GM12878 (cell line): ENCODE measurements around the gene DIP2B. TPM values are rescaled to one million over a fixed set of nuclear protein-coding genes. Genes with fewer than 3 reads are reported as not detected.

ENCODE experiments used
- ATAC-seq: fragments of 200-7000 bp; cut with Tn5 transposase; 3 replicates; pipeline ENCODE4 v1.9.1; 2020; ENCODE audit warnings: mild to moderate bottlenecking, moderate library complexity
- BruUV-seq: library from RNA; stranded (reverse); fragments of 400-500 nt; replicated peaks from 2 replicates; lab custom pipeline; 2021; lab: Mats Ljungman, UMichigan
- CTCF ChIA-PET: fragments of 300-600 bp; sonication (Branson Sonifier 250); formaldehyde crosslinking; extraction: SDS; loops from one replicate; lab custom pipeline; 2021; ENCODE audit warnings: inconsistent platforms; lab: Yijun Ruan, JAX
- POLR2A ChIA-PET: fragments of 350-600 bp; formaldehyde crosslinking; extraction: SDS; loops from one replicate; lab custom pipeline; 2021; ENCODE audit warnings: inconsistent platforms; lab: Charles Lee
- RAD21 ChIA-PET: fragments of 300-600 bp; sonication (Branson Sonifier 250); formaldehyde crosslinking; loops from one replicate; lab custom pipeline; 2023; ENCODE audit warnings: antibody characterized with exemption; ENCODE audit not compliant: unreplicated experiment; lab: Charles Lee
- SMC1A ChIA-PET: fragments of 300-600 bp; sonication (Branson Sonifier 250); formaldehyde crosslinking; loops from one replicate; lab custom pipeline; 2023; ENCODE audit not compliant: unreplicated experiment, uncharacterized antibody; lab: Charles Lee
- DNase-seq: peaks from one replicate; pipeline ENCODE4 v3.0.0-alpha.2; 2011; ENCODE audit warnings: low read depth, low spot score
- FAIRE-seq: peaks from 3 replicates; lab custom pipeline; 2011; peaks lifted over from hg19 to GRCh38; lab: Jason Lieb, UNC
- H2AFZ ChIP-seq: 2 replicates; pipeline ENCODE4 v1.6.0; 2011; ENCODE audit warnings: low read depth, low read length, control low read depth; ENCODE audit not compliant: control insufficient read depth
- H3K27ac ChIP-seq: 2 replicates; pipeline ENCODE4 v1.5.1; 2011; ENCODE audit warnings: control low read depth; ENCODE audit not compliant: control insufficient read depth, insufficient read depth
- H3K27me3 ChIP-seq, 2 experiments: replicated peaks in 1 of 2; 2 replicates each; pipeline versions ENCODE4 v1.6.0 to v1.6.1; 2011; ENCODE audit warnings: low read length in 1 of 2; ENCODE audit not compliant: control insufficient read depth in 2 of 2, insufficient read depth in 2 of 2
- H3K36me3 ChIP-seq, 2 experiments: 2 replicates each; pipeline ENCODE4 v1.5.1; 2011; ENCODE audit warnings: low read length in 1 of 2; ENCODE audit not compliant: control insufficient read depth in 2 of 2, insufficient read depth in 2 of 2
- H3K4me1 ChIP-seq: 2 replicates; pipeline ENCODE4 v1.6.1; 2011; ENCODE audit warnings: mild to moderate bottlenecking, low read length, moderate library complexity, mixed read lengths; ENCODE audit not compliant: control insufficient read depth, insufficient read depth
- H3K4me2 ChIP-seq: 2 replicates; pipeline ENCODE4 v1.6.0; 2011; ENCODE audit warnings: control low read depth; ENCODE audit not compliant: control insufficient read depth, insufficient read depth
- H3K4me3 ChIP-seq: fragments of 200-600 bp; sonication (generic); 2 replicates; pipeline ENCODE4 v1.5.1; 2016
- H3K79me2 ChIP-seq: 2 replicates; pipeline ENCODE4 v1.6.0; 2011; ENCODE audit warnings: low read length; ENCODE audit not compliant: control insufficient read depth, insufficient read depth
- H3K9ac ChIP-seq: 2 replicates; pipeline ENCODE4 v1.8.0; 2011; ENCODE audit warnings: low read length, control low read depth, mixed read lengths; ENCODE audit not compliant: control insufficient read depth, insufficient read depth
- H3K9me3 ChIP-seq: replicated peaks from 3 replicates; pipeline ENCODE4 v1.5.1; 2011; ENCODE audit warnings: mild to moderate bottlenecking, low read length; ENCODE audit not compliant: control insufficient read depth, insufficient read depth
- H4K20me1 ChIP-seq: 2 replicates; pipeline ENCODE4 v1.6.0; 2011; ENCODE audit not compliant: control insufficient read depth, insufficient read depth
- BCL11A ChIP-seq: IDR thresholded peaks from 2 replicates; pipeline ENCODE4 v1.6.1; 2011; ENCODE audit warnings: low read depth, low read length
- CBX5 ChIP-seq: sonication (generic); IDR thresholded peaks from 2 replicates; pipeline ENCODE4 v1.6.1; 2016; ENCODE audit warnings: low read depth, moderate library complexity, mild to moderate bottlenecking, inconsistent platforms
- CEBPB ChIP-seq, 2 experiments: fragments of 150-350 bp in 1 of 2; IDR thresholded peaks; 2 replicates each; pipeline ENCODE4 v1.6.1; 2012 to 2014; ENCODE audit warnings: low read depth in 2 of 2, low read length in 2 of 2, borderline replicate concordance in 1 of 2, inconsistent platforms in 1 of 2
- EED ChIP-seq: sonication (generic); IDR thresholded peaks from 2 replicates; pipeline ENCODE4 v1.6.1; 2016; ENCODE audit warnings: antibody characterized with exemption, low read depth
- EGR1 ChIP-seq, 2 experiments: IDR thresholded peaks; 1 replicate in 1 of 2; 2 replicates in 1 of 2; pipeline ENCODE4 v1.6.1; 2011 to 2012; ENCODE audit warnings: low read depth in 2 of 2, low read length in 2 of 2, borderline replicate concordance in 1 of 2, mild to moderate bottlenecking in 1 of 2, moderate library complexity in 1 of 2
- HCFC1 ChIP-seq: fragments of 150-350 bp; IDR thresholded peaks from 2 replicates; pipeline ENCODE4 v1.6.1; 2014; ENCODE audit warnings: low read length
- NR2C2 ChIP-seq: IDR thresholded peaks from 2 replicates; pipeline ENCODE4 v1.6.1; 2011; ENCODE audit warnings: borderline replicate concordance, low read depth; ENCODE audit not compliant: control insufficient read depth, insufficient read length
- PML ChIP-seq: IDR thresholded peaks from 2 replicates; pipeline ENCODE4 v1.6.1; 2012; ENCODE audit warnings: low read length, inconsistent platforms
- POLR2A ChIP-seq: IDR thresholded peaks from 2 replicates; pipeline ENCODE4 v1.6.1; 2011; ENCODE audit warnings: low read depth, mild to moderate bottlenecking, low read length
- SKIL ChIP-seq: fragments of 450-650 bp; IDR thresholded peaks from 2 replicates; pipeline ENCODE4 v1.6.1; 2017; ENCODE audit warnings: mild to moderate bottlenecking, low read depth, inconsistent platforms; ENCODE audit not compliant: poor library complexity, severe bottlenecking
- SMARCA5 ChIP-seq: fragments of 450-650 bp; IDR thresholded peaks from 2 replicates; pipeline ENCODE4 v1.6.1; 2017; ENCODE audit warnings: mild to moderate bottlenecking
- STAT3 ChIP-seq: IDR thresholded peaks from 2 replicates; pipeline ENCODE4 v1.6.1; 2011; ENCODE audit warnings: low read depth, low read length, improper control_type of control experiment
- SUZ12 ChIP-seq: fragments of 200-600 bp; sonication (generic); IDR thresholded peaks from one replicate; pipeline ENCODE4 v1.6.1; 2018; ENCODE audit warnings: antibody characterized with exemption, mild to moderate bottlenecking; ENCODE audit not compliant: unreplicated experiment
- TCF12 ChIP-seq: IDR thresholded peaks from 2 replicates; pipeline ENCODE4 v1.6.1; 2011; ENCODE audit warnings: low read depth, mild to moderate bottlenecking, low read length
- USF1 ChIP-seq: IDR thresholded peaks from 2 replicates; pipeline ENCODE4 v1.6.1; 2011; ENCODE audit warnings: borderline replicate concordance, low read depth, mild to moderate bottlenecking, moderate library complexity, mixed read lengths, low read length; ENCODE audit not compliant: insufficient read depth; ENCODE audit errors: extremely low read length
- ZNF24 ChIP-seq: fragments of 450-650 bp; IDR thresholded peaks from 2 replicates; pipeline ENCODE4 v1.6.1; 2017; ENCODE audit warnings: antibody characterized with exemption, mild to moderate bottlenecking
- ZNF592 ChIP-seq: fragments of 450-650 bp; IDR thresholded peaks from 2 replicates; pipeline ENCODE4 v1.6.1; 2017; ENCODE audit warnings: mild to moderate bottlenecking, moderate library complexity
- ZZZ3 ChIP-seq: IDR thresholded peaks from 2 replicates; pipeline ENCODE4 v1.6.1; 2011; ENCODE audit warnings: low read depth; ENCODE audit not compliant: control insufficient read depth, insufficient read length
- WGBS: methylation state at CpG from one replicate; pipeline ENCODE4 v1.1.6; 2016; ENCODE audit warnings: low lambda C conversion rate; ENCODE audit not compliant: insufficient replicate concordance, insufficient coverage; ENCODE audit errors: missing lambda C conversion rate; 5-methylcytosine and 5-hydroxymethylcytosine counted together
- in situ Hi-C: fragments of 300-500 bp; cut with MboI; formaldehyde crosslinking; loops from 9 replicates; pipeline ENCODE4 v1.14.3; 2018; ENCODE audit warnings: mixed read lengths
- intact Hi-C: fragments of 100-400 bp; cut with micrococcal nuclease; formaldehyde crosslinking; loops from one replicate; pipeline ENCODE4 v1.14.2; 2022; ENCODE audit not compliant: unreplicated experiment
- polyA plus RNA-seq, 11 experiments: library from polyadenylated mRNA; depleted of rRNA in 4 of 11; unstranded in 6 of 11; stranded (reverse) in 5 of 11; fragments of >200 nt; fragmentation: Nextera tagmentation in 4 of 11; fragmentation: Illumina TruSeq in 1 of 11; extraction: Ambion mirVana in 4 of 11; extraction: Trizol in 1 of 11; gene quantifications; 1 replicate in 1 of 11; 2 replicates in 10 of 11; pipeline versions ENCODE4 v1.2.1 to v1.2.3, GENCODE V29; 2011 to 2016; ENCODE audit warnings: inconsistent platforms in 2 of 11, missing spikeins in 2 of 11, low read depth in 1 of 11
- total RNA-seq, 4 experiments: library from RNA; depleted of rRNA in 3 of 4; stranded (reverse); fragments of >200 nt in 3 of 4; fragmentation: Illumina TruSeq in 1 of 4; extraction: Trizol in 1 of 4; gene quantifications; 2 replicates each; pipeline versions ENCODE4 v1.2.1 to v1.2.3, GENCODE V29; 2013 to 2021

Gene DIP2B
- total and polyA plus RNA-seq, 10 of the 15 experiments (the other 5 are each of a cell fraction or from before 2014, with no cell fraction given), result 4.5 to 30.0 (median 18.6) TPM

- Histone ChIP-seq H3K4me3 (no peak overlapping the region), H3K27ac (no peak overlapping the region), H2AFZ (no peak overlapping the region), H3K4me2 (no peak overlapping the region), H3K27me3 (no peaks in the 10 kb centered on the region), H4K20me1 (no peaks in the 10 kb centered on the region), H3K79me2 (peaks cover 7% of the 10 kb centered on the region), H3K9ac (no peak overlapping the region), H3K4me1 (peaks cover 4% of the 10 kb centered on the region; the same call in 1 of the 2 replicates), H3K9me3 (no peaks in the 10 kb centered on the region), H3K36me3 (peaks cover 0 to 4% of the 10 kb centered on the region in 2 experiments)
- ATAC-seq, result no peak
- FAIRE-seq, result no peak
- intact Hi-C loops, result no loop called here
- in situ Hi-C loops, result no loop called here
- RAD21 ChIA-PET, result interaction anchor here (1.1 to 8.0 kb wide), 2 partner anchors 23 to 135 kb away, joined by 3 to 179 read pairs; partner anchors contain the start of gene DIP2B
- WGBS, result 93% methylated on average over 1 of the region's 1 CpG
- POLR2A ChIA-PET, result interaction anchor here (1.1 to 4.9 kb wide), 2 partner anchors 133 to 137 kb away, joined by 4 to 24 read pairs; partner anchors contain the start of gene DIP2B
- BruUV-seq, result no TSS peak
- CTCF ChIA-PET, result interaction anchor here (1.4 to 2.1 kb wide), 2 partner anchors 134 to 137 kb away, joined by 6 to 9 read pairs; partner anchors contain the start of gene DIP2B
- SMC1A ChIA-PET, result interaction anchor here (0.7 to 8.0 kb wide), 6 partner anchors 8 to 134 kb away, joined by 3 to 227 read pairs (median 3); partner anchors contain the start of gene DIP2B
- DNase-seq, result no peak
- no peak for TF ChIP-seq EGR1 (IDR thresholded peaks at IDR 0.05; ENCODE audit: borderline replicate concordance in 1 of 2, low read depth in 2 of 2, low read length in 2 of 2)
- no peak for TF ChIP-seq SUZ12
- no peak for TF ChIP-seq TCF12
- TF ChIP-seq ZNF592, result no peak
- TF ChIP-seq EED, result no peak
- no peak for TF ChIP-seq PML
- TF ChIP-seq SKIL, result no peak
- no peak for TF ChIP-seq CBX5
- no peak for TF ChIP-seq HCFC1
- TF ChIP-seq POLR2A, result no peak
- no peak for TF ChIP-seq CEBPB (IDR thresholded peaks at IDR 0.05; ENCODE audit: borderline replicate concordance in 1 of 2, low read depth in 2 of 2, low read length in 2 of 2)
- no peak for TF ChIP-seq NR2C2
- no peak for TF ChIP-seq USF1
- TF ChIP-seq STAT3, result no peak
- TF ChIP-seq BCL11A, result no peak
- TF ChIP-seq SMARCA5, result no peak
- no peak for TF ChIP-seq ZNF24
- TF ChIP-seq ZZZ3, result no peak
Measured at GRCh38 chr12:50642035-50642451, 137.3 kb downstream of the DIP2B start.
